Activated T-helper 1 cell treated with anti-CD3 and anti-CD28 coated beads, Interleukin-2, amount 50 U/mL, for 16 hours (primary cell): Measurements from ENCODE around the gene PHOX2A.

Source experiments
- DNase-seq, 2 donors: peaks; one replicate each; pipeline ENCODE4 v3.0.0-alpha.2; 2020; ENCODE audit warnings: low read depth in 1 of 2, low spot score in 1 of 2

The PHOX2A gene

GRCh38 chr11:72235351-72236057 is 8.5 kb downstream of the PHOX2A start:
- no peak for DNase-seq

- no peak for DNase-seq
Observed at GRCh38 chr11:72234920-72235319, 9.1 kb downstream of the PHOX2A start.

GRCh38 chr11:72234514-72234830 is 9.5 kb downstream of the PHOX2A start:
- DNase-seq, result no peak

- no peak for DNase-seq
Observed at GRCh38 chr11:72233773-72234513, 10.0 kb downstream of the PHOX2A start.

- DNase-seq, result no peak
Observed at GRCh38 chr11:72233056-72233772, 10.8 kb downstream of the PHOX2A start.

GRCh38 chr11:72232260-72233055 is 11.5 kb downstream of the PHOX2A start:
- no peak for DNase-seq

GRCh38 chr11:72231396-72232259 is 12.3 kb downstream of the PHOX2A start:
- DNase-seq, result no peak

GRCh38 chr11:72230764-72231365 is 13.1 kb downstream of the PHOX2A start:
- no peak for DNase-seq

GRCh38 chr11:72229925-72230763 is 13.8 kb downstream of the PHOX2A start:
- DNase-seq, result no peak

- DNase-seq, result no peak
Observed at GRCh38 chr11:72229336-72229924, 14.5 kb downstream of the PHOX2A start.

- no peak for DNase-seq
Observed at GRCh38 chr11:72228844-72229231, 15.1 kb downstream of the PHOX2A start.

GRCh38 chr11:72228229-72228843 is 15.6 kb downstream of the PHOX2A start:
- no peak for DNase-seq

GRCh38 chr11:72227316-72228228 is 16.4 kb downstream of the PHOX2A start:
- DNase-seq, result no peak

- DNase-seq, result no peak
Observed at GRCh38 chr11:72226701-72227100, 17.3 kb downstream of the PHOX2A start.

- DNase-seq, result no peak
Observed at GRCh38 chr11:72225411-72225951, 18.5 kb downstream of the PHOX2A start.

- no peak for DNase-seq
Observed at GRCh38 chr11:72224564-72225410, 19.2 kb downstream of the PHOX2A start, which contains the start of gene INPPL1. INPPL1 (plus strand) TSS chr11:72224767; CDS start chr11:72224985, 218 bp downstream.
